Sigmoid colon (tissue), 4 donors: Measurements from ENCODE around the gene MUL1.

Experiments
- CTCF ChIP-seq, 4 experiments: fragments of 450-650 bp in 3 of 4; fragments of 200-600 bp in 1 of 4; IDR thresholded peaks; one replicate each; pipeline ENCODE4 v1.5.1; 2016 to 2019; ENCODE audit warnings: antibody characterized with exemption in 4 of 4, mild to moderate bottlenecking in 3 of 4, moderate library complexity in 2 of 4
- EP300 ChIP-seq, 4 donors: sonication (generic); formaldehyde crosslinking; IDR thresholded peaks; one replicate each; pipeline ENCODE4 v1.6.1; 2017; ENCODE audit warnings: antibody characterized with exemption in 4 of 4

GRCh38 chr1:20521960-20522861, 14.3 kb upstream of the MUL1 start:
- peak; percentile 87 to 93 (median 90) for TF ChIP-seq CTCF (IDR thresholded peaks at IDR 0.05)
- TF ChIP-seq EP300 (IDR thresholded peaks at IDR 0.05): no peak
